ENCODE data around the gene TUBGCP2. TPM values are rescaled to one million over a fixed set of nuclear protein-coding genes. Genes with fewer than 3 reads are reported as not detected.

The TUBGCP2 gene
- total and polyA plus RNA-seq, 9 of the 15 experiments (the other 6 are each of a cell fraction or from before 2014, with no cell fraction given), result 4.3 to 56.6 (median 28.4) TPM

GRCh38 chr10:133338080-133339071 lies 29.7 kb upstream of the TUBGCP2 start:
- Histone ChIP-seq H3K27me3 (ENCODE audit: control insufficient read depth in 2 of 2, insufficient read depth in 2 of 2, low read length in 2 of 2) (peaks cover 4 to 6% of the 10 kb centered on the region in 2 experiments; a peak in 2 of 5 replicates), H3K4me1 (replicated peaks in 1 of 2; ENCODE audit: control insufficient read depth in 2 of 2, insufficient read depth in 2 of 2, low read length in 2 of 2) (peaks cover 7 to 32% of the 10 kb centered on the region in 2 experiments; a peak in 4 of 5 replicates), H3K9me1 (ENCODE audit: control insufficient read depth, insufficient read depth, low read length) (no peaks in the 10 kb centered on the region), H3K4me2 (ENCODE audit: insufficient read depth, low read length) (no peak overlapping the region), H3K9me3 (replicated peaks; ENCODE audit: control insufficient read depth, insufficient read depth, low read depth, low read length) (no peaks in the 10 kb centered on the region), H3K4me3 (no peak overlapping the region), H4K20me1 (replicated peaks; ENCODE audit: control insufficient read depth, insufficient read depth, low read length) (no peaks in the 10 kb centered on the region), H3K36me3 (ENCODE audit: control insufficient read depth, insufficient read depth, low read length) (no peaks in the 10 kb centered on the region), H2AFZ (ENCODE audit: low read depth, low read length) (no peak overlapping the region), H3K79me2 (ENCODE audit: control insufficient read depth, insufficient read depth, low read length) (no peaks in the 10 kb centered on the region), H3K9ac (ENCODE audit: insufficient read depth in 1 of 2, low read depth in 2 of 2, low read length in 2 of 2) (no peak overlapping the region), H3K27ac (ENCODE audit: extremely low read depth, low read depth, low read length) (no peak overlapping the region)
- intact Hi-C loops (cut with micrococcal nuclease), result no loop called here
- ATAC-seq (no peak), FAIRE-seq (no peak), DNase-seq (ENCODE audit: extremely low read depth in 1 of 4, low spot score in 3 of 4) (no peak)
- BruUV-seq (replicated peaks), result no TSS peak
- 34% methylated on average over 8 of the region's 10 CpGs for WGBS (ENCODE audit: insufficient coverage, low coverage, missing lambda C conversion rate)
- in situ Hi-C loops (cut with MboI), result no loop called here
- ChIA-PET CTCF (ENCODE audit: low intra/inter-chr PET ratio) (no interaction called here), POLR2A (no interaction called here)
- TF ChIP-seq ZNF41 (CRISPR knock-in tag; conservative IDR thresholded peaks at IDR 0.05) (no peak), ZNF592 (IDR thresholded peaks at IDR 0.05) (no peak), FOXK2 (conservative IDR thresholded peaks at IDR 0.05 in 1 of 2, IDR thresholded peaks at IDR 0.05 in 1 of 2; ENCODE audit: low read depth in 2 of 2) (no peak), ZNF431 (CRISPR knock-in tag; IDR thresholded peaks at IDR 0.05) (no peak), CEBPG (CRISPR knock-in tag; IDR thresholded peaks at IDR 0.05) (no peak), CEBPG (tag; conservative IDR thresholded peaks at IDR 0.05 in 1 of 2, IDR thresholded peaks at IDR 0.05 in 1 of 2) (no peak), PHF20 (IDR thresholded peaks at IDR 0.05; ENCODE audit: partially characterized antibody) (peak; percentile 13), DNMT1 (IDR thresholded peaks at IDR 0.05) (no peak), PCBP1 (IDR thresholded peaks at IDR 0.05; ENCODE audit: low read depth, low read length, poor library complexity, severe bottlenecking) (no peak)
